Right kidney (tissue), 1 donor: ENCODE data around the gene BPGM.

Source experiments
- DNase-seq: peaks from one replicate; pipeline ENCODE4 v3.0.0-alpha.2; 2016

BPGM gene

GRCh38 chr7:134696261-134696660 lies 49.6 kb downstream of the BPGM start:
- DNase-seq = no peak

DNA sequence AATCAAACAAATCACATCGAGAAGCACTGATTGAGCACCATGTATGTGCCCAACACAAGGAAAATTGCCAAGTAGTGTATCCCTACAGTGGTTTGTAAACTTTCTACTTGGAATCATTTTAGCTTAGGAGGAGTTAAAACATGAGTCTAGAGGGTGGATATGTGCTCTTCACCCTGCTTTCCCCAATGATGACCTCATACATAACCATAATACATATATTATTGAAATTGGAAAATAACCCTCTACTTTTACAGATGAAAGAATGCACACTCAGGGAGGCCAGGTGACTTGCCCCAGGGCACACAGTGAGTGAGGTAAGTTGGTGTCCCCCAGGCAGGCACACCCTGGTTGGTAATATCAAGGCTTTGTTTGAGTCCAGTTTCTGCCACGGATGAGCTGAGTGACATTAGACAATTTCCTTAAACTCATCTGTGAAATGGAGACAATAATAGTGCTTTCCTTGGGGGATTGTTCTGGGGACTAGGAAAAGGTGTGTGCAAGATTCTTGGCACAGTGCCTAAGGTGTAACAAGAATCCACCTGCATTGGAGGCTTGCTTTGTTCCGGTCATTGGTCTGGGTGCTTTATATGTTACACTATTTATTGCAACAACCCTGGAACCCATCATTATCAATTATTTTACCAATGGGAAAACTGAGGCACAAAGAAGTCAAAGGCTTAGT lies 50.7 kb downstream of the BPGM start:
- no peak for DNase-seq

DNA sequence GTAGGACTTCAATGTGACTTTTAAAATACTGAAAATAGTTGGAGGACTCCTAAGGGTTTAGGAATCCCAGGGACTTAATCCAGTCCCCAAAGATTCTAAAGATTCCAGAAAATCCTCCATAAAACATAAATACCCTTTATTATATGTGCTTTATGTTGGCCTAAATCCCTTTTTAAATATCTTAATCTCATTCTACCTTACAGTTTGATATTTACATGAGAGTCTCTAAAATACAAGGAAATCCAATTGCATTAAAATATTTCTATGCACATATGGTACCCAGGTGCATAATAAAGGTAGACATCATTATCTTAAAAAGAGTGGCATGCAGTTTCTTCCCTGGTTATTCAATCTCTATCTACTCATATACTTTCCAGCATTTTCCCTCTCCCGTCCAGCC lies 51.8 kb downstream of the BPGM start:
- DNase-seq = no peak

DNA sequence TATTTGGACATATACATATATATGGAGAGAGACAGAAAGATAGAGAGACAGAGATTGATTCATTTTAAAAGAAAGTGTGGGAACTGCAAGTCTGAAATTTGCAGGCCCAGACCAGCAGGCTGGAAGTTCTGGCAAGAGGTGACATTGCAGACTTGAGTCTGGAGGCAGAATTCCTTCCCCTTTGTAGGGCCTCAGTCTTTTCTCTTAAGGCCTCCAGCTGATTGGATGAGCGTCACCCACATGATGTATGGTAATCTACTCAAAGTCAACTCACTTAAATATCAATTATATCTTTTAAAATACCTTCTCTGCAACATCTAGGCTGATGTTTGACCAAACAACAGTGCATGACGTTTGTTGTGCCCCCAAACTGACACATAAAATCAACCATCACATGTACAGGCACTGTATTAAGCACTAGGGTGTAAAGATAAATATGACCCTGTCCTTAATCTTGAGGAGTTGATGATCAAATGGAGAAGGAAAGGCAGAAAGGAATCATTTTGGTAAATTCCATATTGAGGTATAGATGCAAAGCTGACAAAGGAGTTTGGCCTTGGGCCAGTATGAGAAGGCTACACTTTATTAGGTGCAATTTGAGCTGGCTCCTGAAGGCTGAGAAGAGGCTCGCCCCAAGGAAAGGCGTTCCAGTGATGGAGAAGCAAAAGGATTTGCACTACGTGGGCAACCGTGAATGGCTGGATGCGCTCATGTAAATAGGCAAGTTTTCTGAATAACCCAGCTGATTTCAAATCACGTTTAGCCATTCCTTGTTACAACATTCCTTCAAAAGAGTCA lies 52.6 kb downstream of the BPGM start:
- DNase-seq = no peak

DNA sequence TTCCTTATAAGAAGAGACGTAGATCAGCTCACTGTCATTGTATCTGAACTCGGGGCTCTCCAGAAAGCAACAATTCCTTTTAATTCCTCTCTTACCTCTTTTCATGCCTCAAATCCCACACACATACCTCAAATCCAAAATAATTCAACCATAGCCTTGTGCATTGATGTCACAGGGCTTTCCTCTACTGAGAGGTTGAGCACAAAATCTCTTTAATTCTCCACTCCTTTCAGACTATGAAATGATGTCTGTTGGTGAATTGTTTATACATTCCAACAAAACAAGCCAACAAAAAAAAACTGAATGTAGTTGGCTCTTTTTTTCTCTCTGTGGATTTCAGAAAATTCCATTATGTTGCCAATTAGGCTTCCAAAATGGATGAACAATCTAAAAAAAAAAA lies 53.2 kb downstream of the BPGM start:
- DNase-seq = no peak

- DNase-seq = no peak
These were observed 54.6 kb downstream of the BPGM start for GRCh38 chr7:134701272-134701671.

GRCh38 chr7:134702366-134703240 lies 56.0 kb downstream of the BPGM start:
- no peak for DNase-seq

- DNase-seq = no peak
These were observed 56.6 kb downstream of the BPGM start for GRCh38 chr7:134703241-134703594.

GRCh38 chr7:134703782-134704181 lies 57.1 kb downstream of the BPGM start:
- DNase-seq = no peak

DNA sequence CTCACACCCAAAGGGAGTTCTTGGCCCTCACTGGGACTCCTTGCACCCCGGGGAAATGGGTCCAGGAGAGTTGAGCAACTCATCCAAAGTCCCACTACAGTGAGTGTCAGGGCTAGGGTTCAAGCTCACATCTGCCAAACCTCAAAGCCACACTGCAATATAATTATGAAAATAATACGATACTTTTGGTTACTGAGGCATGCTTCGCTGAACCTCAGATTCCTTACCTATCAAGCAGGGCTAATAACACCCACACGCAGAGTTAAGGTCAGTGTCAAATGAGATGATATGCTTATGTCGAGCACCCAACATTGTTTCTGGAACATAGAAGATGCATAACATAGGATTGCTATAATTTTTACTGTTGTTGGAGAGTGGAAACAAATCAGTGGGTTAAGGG lies 58.2 kb downstream of the BPGM start:
- no peak for DNase-seq

DNA sequence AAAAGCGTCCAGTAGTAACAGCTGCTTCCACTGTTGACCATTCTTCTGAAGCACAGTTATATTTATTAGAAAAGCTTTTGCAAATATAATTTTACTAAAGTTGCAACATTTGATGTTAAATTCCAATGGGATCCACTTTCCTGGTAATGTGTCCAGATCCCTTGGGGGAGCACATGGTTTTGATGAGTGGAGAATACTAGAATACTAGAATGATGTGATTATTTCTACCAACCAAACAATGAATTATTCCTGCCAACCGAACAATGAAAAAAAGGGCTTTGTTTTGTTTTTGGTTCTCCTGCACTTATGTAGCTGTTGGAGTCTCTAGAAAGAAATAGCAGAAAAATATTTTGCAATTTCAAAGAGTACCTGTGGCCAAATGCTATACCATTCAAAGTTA lies 59.1 kb downstream of the BPGM start:
- DNase-seq = no peak

- DNase-seq = no peak
These were observed 59.8 kb downstream of the BPGM start for GRCh38 chr7:134706468-134706867.

GRCh38 chr7:134707663-134708378 lies 61.2 kb downstream of the BPGM start:
- DNase-seq = no peak

GRCh38 chr7:134708692-134709091 lies 62.0 kb downstream of the BPGM start:
- DNase-seq = no peak

GRCh38 chr7:134709197-134709596 lies 62.5 kb downstream of the BPGM start:
- DNase-seq = no peak

GRCh38 chr7:134710511-134710853 lies 63.8 kb downstream of the BPGM start:
- DNase-seq = no peak

GRCh38 chr7:134710854-134711624 lies 64.4 kb downstream of the BPGM start:
- no peak for DNase-seq

DNA sequence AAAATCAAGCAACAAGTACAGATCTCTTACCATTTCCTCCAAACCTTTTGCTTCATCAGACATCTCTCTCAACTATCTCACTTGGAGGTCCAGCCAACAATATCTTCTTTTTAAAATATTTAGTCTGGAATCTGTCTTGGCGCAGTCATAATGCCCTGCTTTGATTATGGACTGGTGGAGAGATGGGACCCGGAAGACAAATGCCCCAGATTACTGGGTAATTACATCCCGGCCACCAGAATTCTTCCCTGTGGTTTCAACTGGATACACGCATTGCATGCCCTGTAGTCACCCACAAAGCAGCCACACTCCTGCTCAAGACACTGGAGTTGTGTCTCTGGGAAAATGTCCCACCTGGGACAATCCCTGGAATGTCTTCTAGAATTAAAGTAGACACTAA lies 65.5 kb downstream of the BPGM start:
- DNase-seq = no peak

GRCh38 chr7:134714470-134715205 lies 68.0 kb downstream of the BPGM start:
- no peak for DNase-seq

DNA sequence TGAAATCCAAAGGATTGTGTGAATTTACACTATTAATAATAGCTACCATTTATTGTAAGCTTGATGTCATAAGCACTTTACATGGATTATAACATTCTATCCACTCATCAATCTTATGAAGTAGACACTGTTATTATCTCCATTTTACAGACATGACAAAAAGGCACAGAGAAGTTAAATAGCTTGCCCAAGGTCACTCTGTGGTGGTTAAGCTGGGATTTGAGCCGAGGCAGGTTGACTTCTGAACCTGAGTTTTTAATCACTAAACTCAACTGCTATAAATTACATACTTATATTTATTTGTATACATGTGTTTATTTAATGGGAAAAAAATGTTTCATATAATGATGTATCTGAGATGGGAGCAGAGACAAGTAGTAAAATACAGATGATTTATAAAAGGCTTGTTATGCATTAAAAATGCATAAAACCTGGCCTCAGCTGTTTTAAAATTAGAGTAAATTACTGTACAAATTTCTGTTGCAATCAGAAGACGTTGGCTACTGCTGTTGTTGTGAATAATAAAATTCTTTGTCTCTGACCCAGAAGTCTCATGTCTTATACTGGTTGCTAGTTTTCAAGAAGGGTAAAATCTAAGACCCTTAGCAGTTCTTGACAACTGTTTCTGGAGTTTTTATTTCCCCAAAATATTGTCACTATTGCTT lies 71.7 kb downstream of the BPGM start:
- no peak for DNase-seq
